ENCODE measurements around the gene XPR1. TPM values are rescaled to one million over a fixed set of nuclear protein-coding genes. Genes with fewer than 3 reads are reported as not detected.
A peak's percentile ranks its signal among the peaks of the same experiment; 100 is the strongest.
"Not testable (repeated sequence)": the region's sequence is repeated elsewhere in the genome, so short reads cannot be mapped to it uniquely, and the experiment has no call there.

Gene XPR1
- polyA plus RNA-seq, 10 donors, result 9.0 to 12.7 (median 11.1) TPM

DNA sequence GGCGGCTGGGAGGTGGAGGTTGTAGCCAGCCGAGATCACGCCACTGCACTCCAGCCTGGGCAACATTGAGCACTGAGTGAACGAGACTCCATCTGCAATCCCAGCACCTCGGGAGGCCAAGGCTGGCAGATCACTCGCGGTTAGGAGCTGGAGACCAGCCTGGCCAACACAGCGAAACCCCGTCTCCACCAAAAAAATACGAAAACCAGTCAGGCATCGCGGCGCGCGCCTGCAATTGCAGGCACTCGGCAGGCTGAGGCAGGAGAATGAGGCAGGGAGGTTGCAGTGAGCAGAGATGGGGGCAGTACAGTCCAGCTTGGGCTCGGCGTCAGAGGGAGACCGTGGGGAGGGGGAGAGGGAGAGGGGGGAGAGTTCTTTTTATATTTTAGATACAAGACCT, 79.4 kb downstream of the XPR1 start:
- not testable (repeated sequence) for DNase-seq

DNA sequence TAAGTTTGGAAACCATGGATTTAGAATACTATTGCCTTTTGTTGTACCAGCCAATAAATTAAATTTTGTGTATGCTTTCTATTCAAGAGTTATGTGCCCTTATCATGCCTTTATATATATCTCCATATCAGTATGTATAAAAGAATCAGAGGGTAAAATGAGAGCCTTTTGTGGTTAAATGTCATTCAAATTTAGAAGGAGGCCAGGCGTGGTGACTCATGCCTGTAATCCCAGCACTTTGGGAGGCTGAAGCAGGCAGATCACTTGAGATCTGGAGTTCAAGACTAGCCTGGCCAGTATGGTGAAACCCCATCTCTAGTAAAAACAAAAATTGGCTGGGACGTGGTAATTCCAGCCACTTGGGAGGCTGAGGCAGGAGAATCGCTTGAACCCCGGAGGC, 88.9 kb downstream of the XPR1 start:
- DNase-seq, result no peak

DNA sequence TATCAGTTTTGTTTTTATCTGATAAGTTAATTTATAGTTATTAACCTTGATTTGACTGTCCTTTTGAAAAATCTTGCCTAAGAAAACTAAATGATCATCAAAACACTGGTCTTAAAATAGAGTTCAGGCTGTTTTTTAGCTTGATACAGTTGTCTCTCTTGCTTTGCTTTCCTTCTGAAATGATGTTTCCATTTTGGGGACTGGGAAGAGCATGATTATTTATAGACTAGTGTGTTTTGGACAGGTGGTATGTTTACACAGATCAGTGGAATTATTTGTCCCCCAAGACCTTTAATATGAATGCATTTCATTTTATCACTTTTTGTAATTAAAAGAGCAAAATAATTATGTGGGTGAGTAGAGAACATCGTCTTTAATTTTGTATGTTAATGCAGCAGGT, 90.8 kb downstream of the XPR1 start:
- DNase-seq, result peak in 1 of 3 donors; percentile 4

GRCh38 chr1:180724055-180724454, 92.2 kb downstream of the XPR1 start:
- DNase-seq, result peak in 1 of 3 donors; percentile 2

DNA sequence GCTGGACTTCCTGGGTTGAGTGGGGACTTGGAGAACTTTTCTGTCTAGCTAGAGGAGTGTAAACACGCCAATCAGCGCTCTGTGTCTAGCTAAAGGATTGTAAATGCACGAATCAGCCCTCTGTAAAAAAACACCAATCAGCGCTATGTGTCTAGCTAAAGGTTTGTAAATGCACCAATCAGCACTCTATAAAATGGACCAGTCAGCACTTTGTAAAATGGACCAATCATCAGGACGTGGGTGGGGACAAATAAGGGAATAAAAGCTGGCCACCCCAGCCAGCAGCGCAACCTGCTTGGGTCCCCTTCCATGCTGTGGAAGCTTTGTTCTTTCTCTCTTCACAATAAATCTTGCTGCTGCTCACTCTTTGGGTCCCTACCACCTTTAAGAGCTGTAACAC, 94.2 kb downstream of the XPR1 start:
- not testable (repeated sequence) for DNase-seq

GRCh38 chr1:180727751-180728150, 95.9 kb downstream of the XPR1 start:
- not testable (repeated sequence) for DNase-seq

- no peak for DNase-seq
These were observed 96.8 kb downstream of the XPR1 start for GRCh38 chr1:180728472-180729106.

DNA sequence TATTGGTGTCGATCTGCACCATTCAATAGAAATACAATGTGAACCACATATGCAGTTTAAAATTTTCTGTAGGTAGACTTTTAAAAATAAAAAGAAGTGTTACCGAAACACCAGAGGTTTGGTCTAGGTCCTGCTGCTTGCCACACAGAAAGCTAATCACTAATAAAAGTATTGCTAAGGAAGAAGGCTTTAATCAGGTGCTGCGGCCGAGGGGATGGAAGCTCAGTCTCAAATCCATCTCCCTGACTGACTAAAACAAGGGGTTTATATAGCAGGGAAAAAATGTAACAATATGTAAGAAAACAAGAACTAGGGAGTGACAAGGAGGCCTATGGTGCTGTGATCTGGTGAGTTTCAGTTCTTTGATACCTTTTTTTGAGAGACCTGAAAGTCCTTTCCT, 99.3 kb downstream of the XPR1 start:
- no peak for DNase-seq

DNA sequence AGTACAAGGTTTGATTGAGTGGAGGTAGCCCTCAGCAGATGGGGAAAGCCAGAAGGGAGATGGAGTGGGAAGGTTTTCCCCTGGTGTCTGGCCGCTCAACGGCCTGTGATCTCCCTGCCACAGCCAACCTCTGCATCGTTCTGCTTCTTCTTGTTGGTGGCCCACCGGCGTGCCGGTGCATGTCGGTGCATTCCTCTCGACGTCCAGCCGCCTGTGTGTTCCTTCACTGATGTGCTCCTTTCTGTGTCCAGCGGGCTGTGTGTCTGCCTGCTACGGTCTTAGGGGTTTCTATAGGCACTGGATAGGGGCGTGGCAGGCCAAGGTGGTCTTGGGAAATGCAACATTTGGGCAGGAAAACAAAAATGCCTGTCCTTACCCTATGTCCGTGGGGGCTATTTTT, 101.0 kb downstream of the XPR1 start:
- DNase-seq, result no peak

- DNase-seq, result no peak
These were observed 102.5 kb downstream of the XPR1 start for GRCh38 chr1:180734366-180734765.

DNA sequence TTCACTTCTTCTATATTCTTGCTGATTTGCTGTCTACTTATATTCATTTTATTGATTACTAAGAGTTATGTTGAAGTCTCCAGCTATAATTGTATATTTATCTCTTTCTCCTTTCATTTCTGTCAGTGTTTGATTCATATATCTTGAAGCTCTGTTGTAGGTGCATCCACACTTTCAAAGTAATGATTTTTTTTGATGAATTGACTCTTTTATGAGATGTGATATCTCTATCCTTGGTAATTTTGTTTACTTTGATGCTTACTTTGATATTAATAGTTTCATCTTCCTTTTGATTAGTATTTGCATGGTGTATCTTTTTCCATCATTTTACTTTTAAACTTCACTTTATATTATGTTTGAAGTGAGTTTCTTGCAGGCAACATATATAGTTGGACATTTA, 110.8 kb downstream of the XPR1 start:
- no peak for DNase-seq

DNA sequence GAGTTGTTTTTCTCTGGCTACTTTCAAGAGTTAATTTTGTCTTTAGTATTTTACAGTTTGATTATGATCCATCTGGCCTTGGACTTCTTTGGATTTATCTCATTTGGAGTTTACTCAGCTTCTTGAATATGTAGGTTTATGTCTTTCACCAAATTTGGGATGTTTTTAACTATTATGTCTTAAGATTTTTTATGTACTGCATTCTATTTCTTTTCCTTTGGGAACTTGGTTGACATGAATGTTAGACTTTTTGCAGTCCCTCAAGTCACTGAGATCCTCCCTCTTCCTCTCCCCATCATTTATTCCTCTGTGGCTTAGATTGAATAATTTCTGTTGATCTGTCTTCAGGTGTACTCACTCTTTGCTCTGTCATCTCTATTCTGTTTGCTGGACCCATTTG, 112.0 kb downstream of the XPR1 start:
- no peak for DNase-seq

DNA sequence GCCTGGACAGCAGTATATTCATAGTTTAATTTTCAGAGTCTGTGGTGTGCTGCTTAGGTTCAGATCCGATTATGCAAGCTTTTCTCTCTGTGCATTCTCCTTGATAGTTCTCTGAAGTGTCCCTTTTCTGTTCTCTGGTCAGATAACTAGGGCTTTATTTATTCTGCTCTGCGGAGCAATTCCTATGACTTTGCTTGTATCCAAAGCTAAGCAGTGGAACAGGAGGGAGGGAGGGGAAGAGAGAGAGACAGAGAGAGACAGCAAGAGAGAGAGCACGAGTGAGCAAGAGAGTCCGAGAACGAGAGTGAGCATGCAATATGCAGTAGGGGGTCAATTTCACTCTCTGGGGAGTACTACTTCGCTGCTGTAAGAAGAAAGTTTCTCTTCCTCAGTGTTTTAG, 113.3 kb downstream of the XPR1 start:
- no peak for DNase-seq

DNA sequence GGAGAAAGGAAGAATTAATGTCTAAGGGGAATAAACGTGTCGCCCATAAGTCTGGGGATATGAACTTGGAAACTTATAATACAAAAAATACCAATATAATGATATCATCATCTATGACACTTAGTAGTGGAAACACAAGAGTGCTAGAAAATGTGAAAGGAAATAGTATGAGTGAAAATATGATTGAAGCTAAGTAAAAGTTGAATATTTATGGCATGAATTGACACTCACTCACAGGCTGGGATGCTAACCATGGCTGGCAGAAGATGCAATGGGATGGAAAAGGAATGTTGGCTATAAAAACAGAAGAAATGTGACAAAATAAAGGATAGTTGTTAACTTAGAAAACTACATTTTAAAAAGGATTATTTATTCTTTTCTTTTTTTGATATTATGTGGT, 120.1 kb downstream of the XPR1 start:
- peak in 1 of 3 donors; percentile 20 for DNase-seq

DNA sequence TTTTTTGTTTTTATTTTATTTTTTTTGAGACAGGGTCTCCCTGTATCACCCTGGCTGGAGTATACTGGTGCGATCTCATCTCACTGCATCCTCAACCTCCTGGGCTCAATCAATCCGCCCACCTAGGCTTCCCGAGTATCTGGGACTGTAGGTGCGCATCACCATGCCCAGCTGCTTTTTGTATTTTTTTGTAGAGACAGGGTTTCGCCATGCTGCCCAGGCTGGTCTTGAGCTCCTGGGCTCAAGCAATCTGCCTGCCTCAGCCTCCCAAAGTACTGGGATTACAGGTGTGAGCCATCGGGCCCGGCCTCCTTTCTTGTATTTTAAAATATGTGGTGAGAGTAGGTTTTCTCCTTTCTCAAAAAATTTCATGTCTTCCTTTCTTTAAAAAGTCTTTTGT, 122.6 kb downstream of the XPR1 start:
- DNase-seq, result no peak

- no peak for DNase-seq
These were observed 125.8 kb downstream of the XPR1 start for GRCh38 chr1:180757657-180758056.

DNA sequence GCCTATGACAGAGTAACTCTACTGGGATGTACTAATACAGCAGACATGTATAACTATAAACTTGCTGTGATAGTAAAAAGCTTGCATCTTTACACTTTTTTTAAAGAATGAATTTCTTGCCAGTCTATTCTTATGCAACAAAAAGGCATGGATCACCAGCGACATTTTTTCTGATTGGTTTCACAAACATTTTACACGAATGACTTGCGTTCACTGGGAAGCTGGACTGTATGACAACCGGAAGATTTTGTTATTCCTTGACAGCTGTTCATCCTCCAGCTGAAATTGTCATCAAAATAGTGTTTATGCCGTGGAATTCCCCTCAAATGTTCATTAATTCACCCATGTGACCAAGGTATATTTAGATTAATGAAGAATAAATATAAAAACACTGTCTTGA, 131.0 kb downstream of the XPR1 start:
- no peak for DNase-seq

- peak in 1 of 3 donors; percentile 8 for DNase-seq
These were observed 133.3 kb downstream of the XPR1 start for GRCh38 chr1:180765151-180765550.

GRCh38 chr1:180769889-180770288, 138.1 kb downstream of the XPR1 start:
- no peak for DNase-seq

DNA sequence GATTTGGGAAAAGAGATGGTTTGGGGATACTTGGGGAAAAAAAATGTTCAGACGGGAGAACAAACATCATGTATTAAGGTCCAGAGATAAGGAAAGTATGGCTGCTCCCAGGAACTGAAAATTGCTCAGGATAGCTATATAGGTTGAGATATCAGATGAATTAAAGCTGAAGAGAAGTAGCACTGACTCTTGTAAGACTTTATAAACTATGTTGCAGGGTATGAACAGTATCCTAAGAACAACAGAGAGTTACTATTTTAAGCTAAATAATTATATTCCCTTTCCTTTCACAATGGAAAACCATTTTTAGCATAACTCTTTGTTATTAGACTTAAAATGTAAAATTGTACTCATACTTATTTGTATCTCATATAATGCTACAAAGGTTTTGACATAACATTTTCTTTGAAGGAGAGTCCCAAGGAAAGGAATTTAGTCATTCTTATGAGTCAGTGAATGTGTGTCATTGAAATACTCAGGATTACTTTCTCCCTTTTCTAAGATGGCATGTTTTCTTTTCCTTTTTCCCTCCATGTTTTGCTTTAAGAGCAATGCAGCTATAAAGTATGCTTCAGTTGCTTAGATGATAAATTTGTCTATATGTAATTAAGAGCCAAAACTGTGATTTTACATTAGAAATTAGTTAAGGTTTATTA, 141.5 kb downstream of the XPR1 start:
- DNase-seq, result peak in 1 of 3 donors; percentile 18

- DNase-seq, result no peak
These were observed 144.0 kb downstream of the XPR1 start for GRCh38 chr1:180775801-180776200.

DNA sequence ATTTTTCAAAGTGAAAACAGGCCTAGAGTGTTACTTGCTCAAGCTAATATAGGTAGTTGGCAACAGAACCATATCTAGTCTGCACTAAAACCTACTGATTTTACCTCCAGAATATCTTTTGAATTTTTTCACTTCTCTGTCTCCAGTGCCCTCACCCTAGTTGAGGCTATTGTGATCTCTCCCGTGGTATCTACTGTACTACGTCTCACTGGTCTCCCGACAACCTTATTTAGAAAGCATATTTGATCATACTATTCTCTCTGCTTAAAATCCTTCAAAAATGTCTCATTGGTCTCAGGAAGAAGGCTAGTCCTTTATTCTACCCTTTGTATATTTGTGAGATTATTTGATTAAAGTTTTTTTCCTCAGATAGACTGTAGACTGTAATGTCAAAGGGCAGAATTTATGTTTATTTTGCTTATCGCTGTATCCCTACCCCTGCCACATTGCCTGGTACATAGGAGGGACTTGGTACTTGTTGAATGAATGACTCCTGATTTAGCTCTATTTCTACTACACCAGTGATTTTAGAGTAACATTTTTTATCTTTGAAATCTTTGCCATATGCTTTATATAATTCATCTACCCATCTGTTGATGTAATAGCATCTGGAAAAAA, 145.4 kb downstream of the XPR1 start:
- DNase-seq, result no peak

DNA sequence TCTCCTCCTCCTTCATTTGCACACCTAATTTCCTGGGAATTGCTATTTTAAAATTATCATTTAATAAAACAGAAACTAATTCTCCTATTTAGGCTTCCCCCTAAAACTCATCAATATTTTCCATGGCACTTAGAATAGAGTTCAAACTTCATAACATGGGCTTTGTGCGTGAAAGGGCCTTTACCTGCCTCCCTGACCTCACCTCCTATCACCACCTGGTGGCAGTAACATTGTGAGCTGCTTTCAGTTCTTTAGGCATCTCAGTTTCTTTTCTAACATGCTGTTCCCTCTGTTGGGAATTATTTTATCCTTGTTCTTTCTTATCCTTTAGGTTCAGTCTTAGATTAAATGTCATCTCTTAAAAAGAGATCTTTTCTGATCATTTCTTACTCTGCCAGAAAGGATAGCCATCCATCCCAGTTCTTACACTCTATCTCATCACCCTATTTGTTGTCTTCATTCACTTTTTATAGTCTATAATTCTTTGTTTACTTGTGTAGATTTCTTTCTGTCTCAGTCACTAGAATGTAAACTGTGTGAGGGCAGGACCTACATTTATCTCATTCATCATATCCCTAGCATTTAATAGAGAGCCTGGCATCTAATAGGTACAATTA, 147.1 kb downstream of the XPR1 start:
- no peak for DNase-seq
